Nephron progenitor cell (in vitro differentiated cells): ENCODE data around the gene RPS6KL1.

Experiments used
- DNase-seq: peaks from one replicate; pipeline ENCODE4 v3.0.0; 2021
- H3K27ac Mint-ChIP-seq: 2 replicates; pipeline ENCODE4 v1.8.0; 2021; ENCODE audit warnings: mild to moderate bottlenecking, moderate library complexity, mixed read lengths
- H3K27me3 Mint-ChIP-seq: 2 replicates; pipeline ENCODE4 v1.8.0; 2021; ENCODE audit warnings: mild to moderate bottlenecking, low read depth, mixed read lengths; ENCODE audit not compliant: poor library complexity
- H3K36me3 Mint-ChIP-seq: 2 replicates; pipeline ENCODE4 v1.8.0; 2021; ENCODE audit warnings: low read depth, mixed read lengths
- H3K4me1 Mint-ChIP-seq: 2 replicates; pipeline ENCODE4 v1.8.0; 2021; ENCODE audit warnings: mixed read lengths
- H3K4me3 Mint-ChIP-seq: 2 replicates; pipeline ENCODE4 v1.8.0; 2021; ENCODE audit warnings: mild to moderate bottlenecking, moderate library complexity, mixed read lengths
- H3K9me3 Mint-ChIP-seq: 2 replicates; pipeline ENCODE4 v1.8.0; 2021; ENCODE audit warnings: mild to moderate bottlenecking, moderate library complexity, mixed read lengths
- CTCF ChIP-seq: fragments of 200-600 bp; sonication (generic); IDR thresholded peaks from 2 replicates; pipeline ENCODE4 v1.5.0; 2021; ENCODE audit warnings: antibody characterized with exemption

The RPS6KL1 gene

DNA sequence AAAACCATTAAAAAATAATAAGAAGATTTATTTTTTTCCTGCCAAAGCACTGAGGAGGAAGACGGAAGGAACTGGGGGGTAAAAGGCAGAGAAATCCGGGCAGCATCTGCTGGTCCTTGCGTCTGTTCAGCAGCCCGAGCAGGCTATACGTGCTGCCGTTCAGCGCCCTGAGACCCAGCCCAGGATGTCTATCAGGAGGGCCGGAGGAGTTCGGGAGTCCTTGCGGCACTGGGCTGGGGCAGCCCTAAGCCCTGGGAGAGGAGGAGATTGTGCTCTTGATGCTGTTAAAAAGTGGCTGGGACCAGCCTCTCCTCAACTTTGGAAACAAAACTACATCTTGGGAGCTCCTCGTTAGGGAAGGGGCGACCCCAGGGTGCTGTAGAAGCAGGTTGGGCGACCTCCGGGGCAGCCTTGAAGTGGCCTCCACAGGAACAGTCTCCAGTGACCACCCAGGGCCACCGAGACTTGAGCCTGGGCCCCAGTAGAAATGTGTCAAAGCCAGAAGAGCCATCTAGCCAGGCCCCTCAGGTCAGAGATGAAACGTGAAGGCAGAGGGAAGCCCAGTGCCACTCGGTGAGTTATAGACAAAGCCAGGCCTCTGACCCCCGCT lies 18.0 kb upstream of the RPS6KL1 start:
- no peak for TF ChIP-seq CTCF
- Mint-ChIP-seq H3K36me3 (no peaks in the 10 kb centered on the region), H3K4me1 (peaks cover 44% of the 10 kb centered on the region), H3K4me3 (no peak overlapping the region), H3K27ac (no peak overlapping the region), H3K9me3 (no peaks in the 10 kb centered on the region), H3K27me3 (peaks cover 3% of the 10 kb centered on the region)
- no peak for DNase-seq

DNA sequence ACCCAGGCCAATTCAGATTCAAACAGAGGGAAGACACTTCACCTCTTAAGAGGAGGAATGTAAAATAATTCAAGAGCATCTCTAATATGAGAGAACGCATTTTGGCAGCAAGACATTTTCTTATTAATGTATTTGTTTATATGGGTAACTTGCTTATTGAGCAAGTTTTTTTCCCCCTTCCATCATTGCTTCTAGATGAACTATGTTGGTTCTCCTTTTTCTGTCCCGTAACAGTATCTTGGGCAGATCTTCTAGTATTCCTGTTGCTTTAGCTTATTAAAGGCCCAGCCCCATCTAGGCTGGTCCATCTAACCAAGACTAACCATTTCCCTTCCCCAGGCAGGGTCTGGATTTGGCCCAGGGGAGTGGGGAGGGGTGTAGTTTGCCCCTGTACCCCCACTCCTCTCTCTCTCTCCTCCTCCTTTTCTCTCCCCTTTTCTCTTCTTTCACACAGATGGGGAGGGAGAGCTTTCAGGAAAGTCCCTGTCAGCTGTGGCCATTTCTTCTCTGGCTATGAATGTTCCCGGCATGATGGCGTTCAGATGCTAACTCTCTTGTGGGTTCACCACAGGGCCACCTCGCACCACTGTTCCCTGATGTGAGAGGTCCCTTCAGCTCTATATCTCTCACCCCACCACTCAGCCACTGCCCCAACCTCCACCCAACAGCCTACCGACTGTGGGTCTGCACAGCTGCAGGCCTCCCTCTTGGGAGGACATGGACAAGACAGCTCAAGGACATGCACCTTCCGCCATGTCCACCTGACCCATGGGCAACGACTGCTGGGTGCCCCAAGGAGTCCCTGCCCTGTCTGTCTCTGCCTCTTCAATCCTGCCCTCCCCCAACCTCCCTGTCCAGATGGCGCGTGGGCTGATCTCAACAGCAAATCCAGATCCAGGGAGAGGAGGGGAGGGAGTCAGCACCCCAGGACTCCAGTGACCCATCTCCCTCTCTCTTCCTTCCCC lies 15.8 kb upstream of the RPS6KL1 start:
- H3K27ac Mint-ChIP-seq = no peak overlapping the region
- H3K36me3 Mint-ChIP-seq = no peaks in the 10 kb centered on the region
- no peak for TF ChIP-seq CTCF
- H3K9me3 Mint-ChIP-seq = no peaks in the 10 kb centered on the region
- H3K4me1 Mint-ChIP-seq = peaks cover 59% of the 10 kb centered on the region
- H3K4me3 Mint-ChIP-seq = no peak overlapping the region
- H3K27me3 Mint-ChIP-seq = peaks cover 3% of the 10 kb centered on the region
- DNase-seq = no peak

- DNase-seq = no peak
- Mint-ChIP-seq H3K4me3 (no peak overlapping the region), H3K27me3 (peaks cover 5% of the 10 kb centered on the region), H3K4me1 (peaks cover 53% of the 10 kb centered on the region), H3K27ac (no peak overlapping the region), H3K36me3 (no peaks in the 10 kb centered on the region), H3K9me3 (no peaks in the 10 kb centered on the region)
- no peak for TF ChIP-seq CTCF
Observed at GRCh38 chr14:74937171-74937570, 14.1 kb upstream of the RPS6KL1 start.

GRCh38 chr14:74936731-74937130 lies 13.7 kb upstream of the RPS6KL1 start:
- Mint-ChIP-seq H3K27me3 (peaks cover 7% of the 10 kb centered on the region), H3K4me3 (no peak overlapping the region), H3K4me1 (peaks cover 48% of the 10 kb centered on the region), H3K9me3 (no peaks in the 10 kb centered on the region), H3K27ac (no peak overlapping the region), H3K36me3 (no peaks in the 10 kb centered on the region)
- no peak for TF ChIP-seq CTCF
- no peak for DNase-seq

DNA sequence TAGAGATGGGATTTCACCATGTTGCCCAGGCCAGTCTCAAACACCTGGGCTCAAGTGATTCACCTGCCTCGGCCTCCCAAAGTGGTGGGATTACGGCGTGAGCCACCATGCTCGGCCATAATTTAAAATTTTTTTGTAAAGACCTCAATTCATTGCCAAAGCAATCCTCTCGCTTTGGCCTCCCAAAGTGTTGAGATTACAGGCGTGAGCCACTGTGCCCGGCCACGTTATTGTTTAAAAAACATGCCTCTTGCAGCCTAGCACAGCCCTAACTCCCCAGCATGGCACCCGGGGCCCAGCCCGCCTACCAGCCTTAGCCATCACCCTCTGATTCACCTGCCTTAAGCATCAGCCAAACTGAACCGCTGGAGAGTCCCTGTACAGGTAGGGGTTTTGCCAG lies 13.1 kb upstream of the RPS6KL1 start:
- Mint-ChIP-seq H3K27ac (no peak overlapping the region), H3K4me1 (peaks cover 42% of the 10 kb centered on the region), H3K9me3 (no peaks in the 10 kb centered on the region), H3K4me3 (no peak overlapping the region), H3K36me3 (no peaks in the 10 kb centered on the region), H3K27me3 (peaks cover 11% of the 10 kb centered on the region)
- DNase-seq = no peak
- no peak for TF ChIP-seq CTCF
